NT2/D1 (cell line): Measurements from ENCODE around the gene SLCO6A1.

ENCODE experiments used
- SUZ12 ChIP-seq: IDR thresholded peaks from 2 replicates; pipeline ENCODE4 v1.6.1; 2011; ENCODE audit not compliant: insufficient read length, insufficient read depth; ENCODE audit errors: extremely low read depth
- YY1 ChIP-seq: IDR thresholded peaks from 2 replicates; pipeline ENCODE4 v1.6.1; 2011; ENCODE audit not compliant: insufficient read length, insufficient read depth
- ZNF274 ChIP-seq: IDR thresholded peaks from 2 replicates; pipeline ENCODE4 v1.6.1; 2011; ENCODE audit warnings: mild to moderate bottlenecking, low read depth, low read length

- TF ChIP-seq ZNF274 (no peak), YY1 (no peak), SUZ12 (no peak)
Measured at GRCh38 chr5:102341681-102342288, 157.0 kb downstream of the SLCO6A1 start.
